Measurements from ENCODE around the gene DISP3. TPM values are rescaled to one million over a fixed set of nuclear protein-coding genes. Genes with fewer than 3 reads are reported as not detected.

Gene DISP3
- total RNA-seq, 1 donor from 2014 or later, result 0.05 TPM

DNA sequence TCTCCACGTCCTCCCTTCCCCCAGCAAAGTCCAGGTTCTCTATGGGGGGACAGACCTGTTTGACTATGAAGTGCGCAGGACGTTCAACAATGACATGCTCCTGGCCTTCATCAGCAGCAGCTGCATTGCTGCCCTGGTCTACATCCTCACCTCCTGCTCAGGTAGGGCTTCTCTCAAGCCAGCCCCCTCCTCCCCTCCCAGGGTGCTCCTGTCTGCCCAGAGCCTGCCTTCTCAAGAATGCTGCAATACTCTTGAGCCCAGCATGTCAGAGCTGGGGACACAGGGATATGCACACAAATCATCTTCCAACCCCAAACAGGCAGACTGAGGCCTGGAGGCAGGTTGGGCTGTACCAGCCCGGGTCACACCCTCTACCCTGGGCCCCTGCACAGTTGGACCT, 35.4 kb downstream of the DISP3 start:
- TF ChIP-seq, protein P1, sequence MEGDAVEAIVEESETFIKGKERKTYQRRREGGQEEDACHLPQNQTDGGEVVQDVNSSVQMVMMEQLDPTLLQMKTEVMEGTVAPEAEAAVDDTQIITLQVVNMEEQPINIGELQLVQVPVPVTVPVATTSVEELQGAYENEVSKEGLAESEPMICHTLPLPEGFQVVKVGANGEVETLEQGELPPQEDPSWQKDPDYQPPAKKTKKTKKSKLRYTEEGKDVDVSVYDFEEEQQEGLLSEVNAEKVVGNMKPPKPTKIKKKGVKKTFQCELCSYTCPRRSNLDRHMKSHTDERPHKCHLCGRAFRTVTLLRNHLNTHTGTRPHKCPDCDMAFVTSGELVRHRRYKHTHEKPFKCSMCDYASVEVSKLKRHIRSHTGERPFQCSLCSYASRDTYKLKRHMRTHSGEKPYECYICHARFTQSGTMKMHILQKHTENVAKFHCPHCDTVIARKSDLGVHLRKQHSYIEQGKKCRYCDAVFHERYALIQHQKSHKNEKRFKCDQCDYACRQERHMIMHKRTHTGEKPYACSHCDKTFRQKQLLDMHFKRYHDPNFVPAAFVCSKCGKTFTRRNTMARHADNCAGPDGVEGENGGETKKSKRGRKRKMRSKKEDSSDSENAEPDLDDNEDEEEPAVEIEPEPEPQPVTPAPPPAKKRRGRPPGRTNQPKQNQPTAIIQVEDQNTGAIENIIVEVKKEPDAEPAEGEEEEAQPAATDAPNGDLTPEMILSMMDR (IDR thresholded peaks at IDR 0.05), result no peak
- no peak overlapping the region for H3K4me3 Mint-ChIP-seq (ENCODE audit: unreplicated experiment)
- H3K27ac Mint-ChIP-seq (ENCODE audit: unreplicated experiment), result no peak overlapping the region
- H3K36me3 Mint-ChIP-seq (ENCODE audit: low read depth), result no peaks in the 10 kb centered on the region
- H3K27me3 Mint-ChIP-seq (ENCODE audit: low read depth), result no peaks in the 10 kb centered on the region
- DNase-seq (ENCODE audit: low spot score), result peak; percentile 36
- H3K4me1 Mint-ChIP-seq (ENCODE audit: low read depth), result no peaks in the 10 kb centered on the region
- peaks cover 15% of the 10 kb centered on the region for H3K9me3 Mint-ChIP-seq (ENCODE audit: low read depth)

DNA sequence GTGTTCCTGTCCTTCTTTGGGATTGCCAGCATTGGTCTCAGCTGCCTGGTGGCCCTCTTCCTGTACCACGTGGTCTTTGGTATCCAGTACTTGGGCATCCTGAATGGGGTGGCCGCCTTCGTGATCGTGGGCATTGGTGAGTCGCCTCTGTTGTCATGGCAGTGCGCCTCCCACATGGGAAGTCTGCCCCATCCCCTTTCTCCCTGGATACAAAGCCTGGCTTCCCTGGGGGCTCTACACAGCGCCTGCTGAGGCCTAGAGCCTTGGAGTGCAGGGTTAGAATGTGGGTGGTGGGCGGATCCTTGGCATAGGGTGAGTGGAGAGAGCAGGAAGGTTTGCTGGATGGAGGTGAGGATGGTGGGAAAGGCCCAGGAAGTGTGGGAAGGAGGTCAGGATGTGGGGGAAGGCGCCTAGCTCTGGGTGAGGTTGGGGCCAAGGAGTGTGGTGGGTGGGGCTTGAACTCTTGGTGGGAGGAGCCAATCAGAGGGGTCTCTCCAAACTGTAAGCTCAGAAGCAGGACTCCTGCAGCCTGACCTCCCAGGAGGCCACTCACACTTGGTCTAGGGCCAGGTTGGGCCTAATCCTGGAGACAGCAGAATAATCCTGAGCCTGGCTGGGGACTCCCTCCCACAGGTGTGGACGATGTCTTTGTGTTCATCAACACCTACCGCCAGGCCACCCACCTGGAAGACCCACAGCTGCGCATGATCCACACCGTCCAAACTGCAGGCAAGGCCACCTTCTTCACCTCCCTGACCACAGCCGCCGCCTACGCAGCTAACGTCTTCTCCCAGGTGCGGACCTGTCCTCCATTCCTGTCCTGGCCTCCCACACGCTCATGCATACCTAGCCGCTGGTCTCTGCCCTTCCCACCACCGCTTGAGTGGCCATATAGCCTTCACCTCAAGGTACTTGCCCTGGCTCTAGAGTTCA, 36.7 kb downstream of the DISP3 start:
- Mint-ChIP-seq H3K36me3 (ENCODE audit: low read depth) (no peaks in the 10 kb centered on the region), H3K27ac (ENCODE audit: unreplicated experiment) (no peak overlapping the region), H3K27me3 (ENCODE audit: low read depth) (no peaks in the 10 kb centered on the region), H3K9me3 (ENCODE audit: low read depth) (peaks cover 13% of the 10 kb centered on the region), H3K4me1 (ENCODE audit: low read depth) (no peaks in the 10 kb centered on the region), H3K4me3 (ENCODE audit: unreplicated experiment) (no peak overlapping the region)
- DNase-seq (ENCODE audit: low spot score), result peak; percentile 89
- TF ChIP-seq, protein P1 (IDR thresholded peaks at IDR 0.05), result no peak

DNA sequence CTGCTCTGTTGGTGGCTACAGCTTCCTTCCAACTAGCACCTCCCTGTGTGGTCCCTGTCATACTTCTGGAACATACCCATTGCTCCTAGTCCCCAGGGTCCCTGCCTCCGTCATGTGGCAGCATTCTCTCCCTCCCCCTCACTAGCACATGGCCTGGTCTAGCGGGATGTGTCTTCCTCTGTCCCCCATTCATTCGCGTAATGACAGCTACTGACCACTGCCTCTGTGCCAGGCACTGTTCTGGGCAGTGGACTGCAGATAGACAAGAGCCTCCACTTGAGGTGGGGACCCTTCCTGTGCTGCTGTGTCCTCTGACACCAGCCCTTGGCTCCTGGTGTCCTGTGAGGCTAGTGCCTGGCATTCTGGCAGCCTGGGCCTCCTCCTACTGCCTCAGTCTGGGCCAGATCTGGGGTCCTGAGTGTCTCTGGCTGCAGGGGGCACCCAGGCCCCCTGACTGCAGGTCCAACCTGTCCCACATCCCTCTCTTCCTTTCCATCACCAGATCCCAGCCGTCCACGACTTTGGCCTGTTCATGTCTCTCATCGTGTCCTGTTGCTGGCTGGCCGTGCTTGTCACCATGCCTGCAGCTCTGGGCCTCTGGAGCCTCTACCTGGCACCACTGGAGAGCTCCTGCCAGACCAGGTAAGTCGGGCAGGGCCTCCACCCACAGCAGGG, 38.1 kb downstream of the DISP3 start:
- no peaks in the 10 kb centered on the region for H3K27me3 Mint-ChIP-seq (ENCODE audit: low read depth)
- H3K4me1 Mint-ChIP-seq (ENCODE audit: low read depth), result no peaks in the 10 kb centered on the region
- H3K27ac Mint-ChIP-seq (ENCODE audit: unreplicated experiment), result no peak overlapping the region
- H3K4me3 Mint-ChIP-seq (ENCODE audit: unreplicated experiment), result no peak overlapping the region
- no peaks in the 10 kb centered on the region for H3K36me3 Mint-ChIP-seq (ENCODE audit: low read depth)
- DNase-seq (ENCODE audit: low spot score), result peak; percentile 69
- H3K9me3 Mint-ChIP-seq (ENCODE audit: low read depth), result peaks cover 12% of the 10 kb centered on the region
- TF ChIP-seq, protein P1 (IDR thresholded peaks at IDR 0.05), result no peak

DNA sequence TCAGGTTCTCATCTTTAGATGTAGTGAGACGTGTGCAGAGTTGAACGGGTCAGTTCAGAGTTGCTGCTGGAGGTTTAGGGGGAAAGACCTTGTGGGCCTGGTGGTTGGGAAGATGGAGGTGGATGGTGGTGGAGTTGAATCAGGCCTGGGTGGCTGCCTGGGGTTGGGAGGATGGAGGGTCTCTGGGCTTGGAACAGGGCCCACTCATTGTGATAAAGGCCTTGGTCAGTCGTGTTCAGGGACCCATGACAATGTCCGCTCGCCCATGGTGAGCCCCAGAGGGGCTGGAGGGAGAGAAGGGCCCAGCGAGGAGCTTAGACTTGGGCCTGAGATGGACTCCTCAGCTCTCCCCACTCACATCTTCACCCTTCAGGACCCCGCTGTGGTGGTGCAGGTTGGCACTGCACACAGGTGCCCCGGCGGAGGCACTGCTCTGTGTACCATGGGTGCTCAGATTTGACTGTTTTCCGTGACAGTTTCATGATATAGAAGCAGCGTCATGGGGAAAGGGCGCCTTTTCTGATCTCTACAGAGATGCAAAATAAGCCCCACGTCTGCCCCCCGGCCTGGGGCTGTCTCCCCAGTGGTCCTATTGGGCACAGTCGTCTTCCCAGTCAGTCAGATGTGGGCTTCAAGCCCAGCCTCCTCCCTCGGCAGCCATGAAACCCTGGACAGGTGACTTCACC, 39.2 kb downstream of the DISP3 start:
- Mint-ChIP-seq H3K27ac (ENCODE audit: unreplicated experiment) (no peak overlapping the region), H3K27me3 (ENCODE audit: low read depth) (peaks cover 1% of the 10 kb centered on the region), H3K4me1 (ENCODE audit: low read depth) (no peaks in the 10 kb centered on the region), H3K4me3 (ENCODE audit: unreplicated experiment) (no peak overlapping the region), H3K9me3 (ENCODE audit: low read depth) (peaks cover 3% of the 10 kb centered on the region), H3K36me3 (ENCODE audit: low read depth) (no peaks in the 10 kb centered on the region)
- TF ChIP-seq, protein P1 (IDR thresholded peaks at IDR 0.05), result no peak
- peak; percentile 64 for DNase-seq (ENCODE audit: low spot score)
